ENCODE measurements around the gene GAGE12G.
A peak's percentile ranks its signal among the peaks of the same experiment; 100 is the strongest.
"Not testable (repeated sequence)": the region's sequence is repeated elsewhere in the genome, so short reads cannot be mapped to it uniquely, and the experiment has no call there.

The GAGE12G gene

GRCh38 chrX:49570100-49570499, at the start of gene GAGE12G:
GAGE12G (plus strand) TSS chrX:49570400; CDS start chrX:49571555, 1,155 bp downstream.
- DNase-seq: not testable (repeated sequence)

GRCh38 chrX:49531877-49532276, 38.3 kb upstream of the GAGE12G start, which contains the start of gene GAGE12C:
GAGE12C (plus strand) TSS chrX:49532177; CDS start chrX:49533332, 1,155 bp downstream.
- DNase-seq: not testable (repeated sequence)

GRCh38 chrX:49541433-49541832, 28.8 kb upstream of the GAGE12G start, which contains the start of gene GAGE12D:
GAGE12D (plus strand) TSS chrX:49541733; CDS start chrX:49542888, 1,155 bp downstream.
- not testable (repeated sequence) for DNase-seq

- DNase-seq: not testable (repeated sequence)
Observed at GRCh38 chrX:49550989-49551388, 19.2 kb upstream of the GAGE12G start, which contains the start of gene GAGE12E. GAGE12E (plus strand) TSS chrX:49551289; CDS start chrX:49552444, 1,155 bp downstream.

- DNase-seq: not testable (repeated sequence)
Observed at GRCh38 chrX:49560542-49560941, 9.7 kb upstream of the GAGE12G start, which contains the start of gene GAGE12F. GAGE12F (plus strand) TSS chrX:49560842; CDS start chrX:49561997, 1,155 bp downstream.

GRCh38 chrX:49568728-49569127, 1.5 kb upstream of the GAGE12G start:
- DNase-seq: not testable (repeated sequence)

- not testable (repeated sequence) for DNase-seq
Observed at GRCh38 chrX:49569152-49569551, 1.0 kb upstream of the GAGE12G start.

GRCh38 chrX:49579649-49580048, 9.4 kb downstream of the GAGE12G start, which contains the start of gene GAGE12H:
GAGE12H (plus strand) TSS chrX:49579949; CDS start chrX:49581104, 1,155 bp downstream.
- DNase-seq: not testable (repeated sequence)

GRCh38 chrX:49589196-49589595, 19.0 kb downstream of the GAGE12G start, which contains the start of gene GAGE2A:
GAGE2A (plus strand) TSS chrX:49589496; CDS start chrX:49590651, 1,155 bp downstream.
- not testable (repeated sequence) for DNase-seq

GRCh38 chrX:49589769-49590478, 19.7 kb downstream of the GAGE12G start:
- peak; percentile 4 for DNase-seq

GRCh38 chrX:49590488-49590887, 20.3 kb downstream of the GAGE12G start:
- not testable (repeated sequence) for DNase-seq

GRCh38 chrX:49598720-49599119, 28.5 kb downstream of the GAGE12G start, which contains the start of gene GAGE1:
GAGE1 (plus strand) TSS chrX:49599020; CDS start chrX:49600175, 1,155 bp downstream.
- not testable (repeated sequence) for DNase-seq

- no peak for DNase-seq
Observed at GRCh38 chrX:49610718-49611310, 40.6 kb downstream of the GAGE12G start.

GRCh38 chrX:49618574-49618973, 48.4 kb downstream of the GAGE12G start:
- no peak for DNase-seq
